ENCODE results near the gene GCGR.

GCGR gene

DNA sequence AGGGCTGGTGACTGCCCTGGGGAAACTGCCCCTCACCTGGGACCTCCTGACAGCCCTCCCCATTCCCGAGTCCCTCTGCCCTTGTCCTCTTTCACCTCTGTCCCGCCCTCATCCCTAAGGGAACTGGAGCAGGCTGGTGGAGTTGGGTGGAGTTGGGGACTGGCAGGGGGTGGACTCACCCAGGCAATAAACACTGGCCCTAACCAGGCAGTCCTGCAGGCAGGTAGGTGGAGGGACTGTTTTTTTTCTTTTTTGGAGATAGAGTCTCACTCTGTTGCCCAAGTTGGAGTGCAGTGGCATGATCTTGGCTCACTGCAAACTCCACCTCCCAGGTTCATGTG is 11.7 kb downstream of the GCGR start:
- Histone ChIP-seq H2AFZ (ENCODE audit: low read depth, low read length) (no peak overlapping the region), H3K4me3 (ENCODE audit: low read length) (no peak overlapping the region), H3K27me3 (ENCODE audit: insufficient read depth, low read length) (peaks cover 27% of the 10 kb centered on the region), H3K4me1 (ENCODE audit: insufficient read depth, low read length) (no peaks in the 10 kb centered on the region), H3K9me3 (ENCODE audit: low read length) (no peaks in the 10 kb centered on the region), H3K36me3 (ENCODE audit: insufficient read depth, low read length) (no peaks in the 10 kb centered on the region)

DNA sequence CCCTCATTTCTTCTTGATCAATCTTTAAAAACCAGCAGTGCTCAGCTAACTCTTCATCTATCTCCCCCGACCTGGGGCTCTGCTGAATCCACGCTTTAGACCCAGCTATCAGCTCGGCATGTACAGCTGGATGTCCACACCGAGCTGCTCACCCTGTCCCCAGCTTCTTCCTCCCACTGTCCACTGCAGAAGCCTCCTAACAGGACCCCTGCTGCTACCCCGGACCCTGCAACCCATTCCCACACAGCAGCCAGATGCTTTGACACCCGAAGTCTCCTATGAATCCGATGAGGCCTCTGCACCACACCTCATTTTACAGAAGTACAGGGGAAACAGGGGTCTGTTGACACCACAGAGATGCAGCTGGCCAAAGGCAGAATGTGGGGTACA is 13.8 kb downstream of the GCGR start:
- no peaks in the 10 kb centered on the region for H3K9me3 ChIP-seq (ENCODE audit: low read length)

DNA sequence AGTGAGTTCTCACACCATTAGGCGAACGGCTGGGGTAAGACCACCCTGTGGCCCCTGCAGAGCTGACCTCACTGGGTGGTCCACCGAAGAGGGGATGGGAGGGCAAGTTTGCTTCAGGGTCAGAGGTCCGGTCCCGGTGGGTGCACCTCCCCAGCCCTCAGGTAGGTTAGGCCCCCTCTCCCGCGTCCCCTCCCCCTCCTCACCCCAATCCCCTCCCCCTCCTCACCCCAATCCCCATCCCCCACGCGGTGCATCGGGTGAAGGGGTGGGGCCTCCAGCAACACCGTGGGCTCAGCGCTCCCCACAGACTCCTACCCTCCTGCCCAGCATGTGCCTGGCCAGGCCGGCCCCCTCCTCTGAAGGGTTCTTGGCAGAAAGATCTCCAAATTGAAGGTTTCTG is 15.8 kb downstream of the GCGR start:
- H2AFZ ChIP-seq (ENCODE audit: low read depth, low read length): no peak overlapping the region
- H3K36me3 ChIP-seq (ENCODE audit: insufficient read depth, low read length): peaks cover 5% of the 10 kb centered on the region
- H3K4me1 ChIP-seq (ENCODE audit: insufficient read depth, low read length): no peaks in the 10 kb centered on the region
- no peaks in the 10 kb centered on the region for H3K9me3 ChIP-seq (ENCODE audit: low read length)
- H3K27me3 ChIP-seq (ENCODE audit: insufficient read depth, low read length): peaks cover 2% of the 10 kb centered on the region
- no peak overlapping the region for H3K4me3 ChIP-seq (ENCODE audit: low read length)

More for the DNA sequence above, 13.8 kb downstream of the GCGR start:
- Histone ChIP-seq H3K4me3 (ENCODE audit: low read length) (no peak overlapping the region), H3K4me1 (ENCODE audit: insufficient read depth, low read length) (no peaks in the 10 kb centered on the region), H3K27me3 (ENCODE audit: insufficient read depth, low read length) (peaks cover 16% of the 10 kb centered on the region), H3K36me3 (ENCODE audit: insufficient read depth, low read length) (peaks cover 5% of the 10 kb centered on the region), H2AFZ (ENCODE audit: low read depth, low read length) (no peak overlapping the region)

DNA sequence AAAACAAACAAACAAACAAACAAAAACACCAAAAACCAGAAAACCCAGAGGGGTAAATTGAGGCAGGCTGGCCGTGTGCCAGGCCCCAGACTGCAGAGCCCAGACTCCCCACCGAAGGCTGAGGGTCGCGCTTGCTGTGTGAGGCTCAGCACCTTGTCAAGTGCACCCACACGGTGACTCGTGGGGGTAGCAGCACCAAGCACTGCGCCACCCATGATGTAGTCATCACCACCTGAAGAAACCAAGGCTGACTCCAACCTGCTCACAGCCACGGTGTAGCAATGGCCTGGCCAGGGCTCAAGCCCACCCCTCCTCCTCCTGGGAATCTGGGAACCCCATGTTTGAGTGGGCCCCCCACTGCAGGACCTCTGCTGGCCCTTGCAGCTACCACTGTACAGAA is 17.2 kb downstream of the GCGR start:
- Histone ChIP-seq H3K4me3 (ENCODE audit: low read length) (no peak overlapping the region), H2AFZ (ENCODE audit: low read depth, low read length) (no peak overlapping the region), H3K9me3 (ENCODE audit: low read length) (no peaks in the 10 kb centered on the region), H3K4me1 (ENCODE audit: insufficient read depth, low read length) (no peaks in the 10 kb centered on the region), H3K27me3 (ENCODE audit: insufficient read depth, low read length) (no peaks in the 10 kb centered on the region), H3K36me3 (ENCODE audit: insufficient read depth, low read length) (peaks cover 10% of the 10 kb centered on the region)

DNA sequence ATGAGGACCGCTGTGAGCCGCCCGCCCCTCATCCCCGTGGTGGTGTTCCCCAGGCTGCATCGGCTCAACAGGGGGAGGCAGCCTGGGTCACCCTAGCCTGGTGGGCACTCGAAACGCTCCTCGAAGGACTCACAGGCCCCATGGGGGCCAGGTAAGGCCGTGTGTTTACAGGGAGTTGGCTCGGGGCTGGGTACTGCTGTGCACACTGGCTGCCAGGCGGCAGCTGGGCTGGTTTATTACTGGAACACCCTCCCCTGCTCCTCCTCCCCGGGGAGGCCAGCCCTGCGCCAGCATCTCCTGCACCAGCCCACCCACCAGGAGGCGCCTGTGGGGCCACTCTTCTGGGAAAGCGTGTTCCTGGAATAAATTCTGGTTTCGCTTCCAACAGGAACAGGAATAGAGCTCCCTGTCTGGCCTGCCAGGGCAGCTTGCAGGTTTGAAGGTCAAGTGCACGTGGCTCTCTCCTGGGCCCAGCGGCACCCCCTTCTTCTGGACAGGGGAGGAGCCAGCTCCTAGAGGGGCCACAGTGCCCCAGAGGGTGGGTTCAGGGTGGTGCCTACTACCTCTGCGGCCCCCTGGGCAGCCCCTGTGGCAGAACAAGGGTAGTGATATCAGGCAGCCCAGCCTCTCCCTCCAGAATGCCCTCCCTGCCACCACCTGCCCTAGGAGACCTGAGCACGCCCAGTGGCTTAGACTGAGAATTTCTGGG is 17.8 kb downstream of the GCGR start:
- H3K4me3 ChIP-seq (ENCODE audit: low read length): no peak overlapping the region
- H3K4me1 ChIP-seq (ENCODE audit: insufficient read depth, low read length): no peaks in the 10 kb centered on the region
- H2AFZ ChIP-seq (ENCODE audit: low read depth, low read length): no peak overlapping the region
- peaks cover 10% of the 10 kb centered on the region for H3K36me3 ChIP-seq (ENCODE audit: insufficient read depth, low read length)
- H3K27me3 ChIP-seq (ENCODE audit: insufficient read depth, low read length): no peaks in the 10 kb centered on the region
- H3K9me3 ChIP-seq (ENCODE audit: low read length): no peaks in the 10 kb centered on the region

DNA sequence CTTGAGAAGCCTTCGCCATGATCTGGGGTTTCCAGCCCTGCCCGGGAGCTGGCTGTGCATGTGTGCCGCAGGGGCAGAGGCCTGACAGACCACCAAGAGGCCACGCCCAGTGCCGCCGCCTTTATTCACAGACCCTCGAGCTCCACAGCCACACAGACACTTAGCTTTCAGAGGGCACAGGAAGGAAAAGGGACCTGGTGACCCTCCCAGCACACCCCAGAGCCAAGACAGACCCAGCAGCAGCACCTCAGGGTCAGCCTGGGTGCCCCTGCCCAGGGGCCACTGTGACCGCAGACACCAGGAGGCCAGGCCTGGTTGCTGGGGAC is 18.3 kb downstream of the GCGR start:
- H3K4me3 ChIP-seq (ENCODE audit: low read length): no peak overlapping the region
- no peaks in the 10 kb centered on the region for H3K27me3 ChIP-seq (ENCODE audit: insufficient read depth, low read length)
- H3K36me3 ChIP-seq (ENCODE audit: insufficient read depth, low read length): peaks cover 10% of the 10 kb centered on the region
- H3K4me1 ChIP-seq (ENCODE audit: insufficient read depth, low read length): no peaks in the 10 kb centered on the region
- H2AFZ ChIP-seq (ENCODE audit: low read depth, low read length): no peak overlapping the region
- no peaks in the 10 kb centered on the region for H3K9me3 ChIP-seq (ENCODE audit: low read length)

DNA sequence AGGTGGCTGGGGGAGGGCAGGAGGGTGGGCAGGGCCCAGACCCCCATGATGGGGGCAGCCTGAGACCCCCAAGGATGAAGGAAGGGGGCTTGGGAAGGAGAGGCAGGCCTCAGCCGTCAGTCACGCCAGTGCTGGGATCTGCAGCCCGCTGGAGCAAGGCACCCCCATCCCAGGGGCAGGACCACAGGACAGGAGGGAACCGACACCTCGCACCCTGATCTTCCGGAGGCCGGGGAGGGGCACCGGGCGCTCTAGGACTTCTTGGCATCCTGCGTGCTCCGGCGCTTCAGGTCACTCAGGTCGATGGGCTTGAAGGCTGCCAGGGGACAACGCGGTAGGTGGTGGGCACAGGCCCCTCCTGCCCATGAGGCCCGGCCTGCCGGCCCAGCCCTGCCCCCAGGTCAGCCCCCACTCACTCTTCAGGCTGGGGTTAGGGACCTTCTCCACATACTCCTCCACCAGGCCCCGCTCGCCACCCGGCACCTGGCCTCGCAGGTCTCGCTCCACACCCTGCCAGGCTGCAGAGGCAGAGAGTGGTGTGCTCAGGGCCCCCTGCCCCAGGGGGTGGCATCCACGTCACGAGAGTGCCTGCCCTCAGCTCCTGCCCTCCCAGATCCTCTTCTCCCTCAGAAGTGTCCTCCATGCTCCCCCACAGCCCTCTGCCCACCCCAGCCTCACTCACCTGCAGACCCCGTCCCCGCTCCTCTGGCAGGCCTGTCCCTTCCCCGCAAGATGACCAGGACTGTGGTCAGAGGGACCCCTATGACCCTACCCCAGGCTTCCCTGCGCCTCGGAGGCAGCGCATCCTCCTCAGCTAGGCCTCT is 19.3 kb downstream of the GCGR start:
- H3K4me1 ChIP-seq (ENCODE audit: insufficient read depth, low read length): no peaks in the 10 kb centered on the region
- no peak overlapping the region for H3K4me3 ChIP-seq (ENCODE audit: low read length)
- peaks cover 10% of the 10 kb centered on the region for H3K36me3 ChIP-seq (ENCODE audit: insufficient read depth, low read length)
- H3K27me3 ChIP-seq (ENCODE audit: insufficient read depth, low read length): no peaks in the 10 kb centered on the region
- H2AFZ ChIP-seq (ENCODE audit: low read depth, low read length): no peak overlapping the region
- H3K9me3 ChIP-seq (ENCODE audit: low read length): no peaks in the 10 kb centered on the region

DNA sequence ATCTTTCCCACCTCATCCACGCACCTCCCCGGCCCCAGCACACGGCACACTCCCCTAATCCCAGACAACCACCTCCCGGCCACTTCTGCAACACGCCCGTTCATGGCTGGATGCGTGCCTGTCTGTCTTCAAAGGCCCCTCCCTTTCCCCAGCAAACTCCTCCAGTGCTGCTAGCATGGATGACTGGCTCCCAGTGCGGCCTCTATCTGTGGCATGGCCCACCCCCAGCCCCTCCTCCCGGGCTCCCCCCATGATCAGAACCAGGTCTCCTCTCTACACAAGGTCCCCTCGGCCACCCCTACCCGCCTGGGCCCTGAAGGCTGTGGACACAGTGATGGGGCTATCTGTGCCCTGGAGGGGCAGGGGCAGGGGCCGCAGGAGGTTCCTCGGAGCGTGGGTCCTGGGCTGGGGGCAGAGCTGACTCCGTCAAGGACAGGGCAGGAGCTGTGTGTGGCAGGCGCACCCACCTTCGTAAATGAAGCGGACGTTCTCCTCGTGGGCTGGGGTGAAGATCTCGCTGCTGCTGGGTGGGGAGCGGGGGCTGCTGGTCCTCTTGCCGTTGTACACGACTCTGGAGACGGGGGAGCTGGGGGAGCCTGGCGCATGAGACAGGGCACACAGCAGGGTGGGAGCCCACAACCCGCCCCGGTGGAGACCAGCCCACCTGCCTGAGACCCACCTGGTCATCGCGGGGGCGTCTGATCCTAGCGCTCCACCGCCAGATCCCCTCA is 20.0 kb downstream of the GCGR start:
- no peaks in the 10 kb centered on the region for H3K27me3 ChIP-seq (ENCODE audit: insufficient read depth, low read length)
- no peak overlapping the region for H2AFZ ChIP-seq (ENCODE audit: low read depth, low read length)
- H3K9me3 ChIP-seq (ENCODE audit: low read length): no peaks in the 10 kb centered on the region
- H3K4me3 ChIP-seq (ENCODE audit: low read length): no peak overlapping the region
- H3K4me1 ChIP-seq (ENCODE audit: insufficient read depth, low read length): no peaks in the 10 kb centered on the region
- H3K36me3 ChIP-seq (ENCODE audit: insufficient read depth, low read length): peaks cover 10% of the 10 kb centered on the region

DNA sequence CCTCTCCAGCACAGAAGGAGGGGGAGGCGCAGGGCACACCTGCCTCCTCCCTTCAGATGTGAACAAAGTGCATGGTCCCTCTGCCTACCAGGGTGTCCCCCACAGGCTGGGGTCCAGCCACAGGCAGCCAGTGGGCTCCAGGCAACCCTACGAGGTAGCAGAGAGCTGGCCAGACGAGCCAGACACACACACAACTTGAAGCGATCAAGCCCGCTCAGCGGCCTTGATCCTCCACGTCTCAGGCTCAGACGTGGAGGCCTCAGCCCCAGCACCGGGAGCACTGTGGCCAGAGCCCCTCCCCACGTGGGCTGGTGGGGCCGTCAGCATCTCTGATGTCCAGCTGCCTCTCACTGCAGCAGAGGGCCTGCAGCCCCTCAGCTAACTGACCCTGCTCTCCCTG is 20.6 kb downstream of the GCGR start:
- no peaks in the 10 kb centered on the region for H3K9me3 ChIP-seq (ENCODE audit: low read length)
- H3K4me1 ChIP-seq (ENCODE audit: insufficient read depth, low read length): no peaks in the 10 kb centered on the region
- H3K36me3 ChIP-seq (ENCODE audit: insufficient read depth, low read length): peaks cover 10% of the 10 kb centered on the region
- no peak overlapping the region for H2AFZ ChIP-seq (ENCODE audit: low read depth, low read length)
- H3K27me3 ChIP-seq (ENCODE audit: insufficient read depth, low read length): no peaks in the 10 kb centered on the region
- no peak overlapping the region for H3K4me3 ChIP-seq (ENCODE audit: low read length)

DNA sequence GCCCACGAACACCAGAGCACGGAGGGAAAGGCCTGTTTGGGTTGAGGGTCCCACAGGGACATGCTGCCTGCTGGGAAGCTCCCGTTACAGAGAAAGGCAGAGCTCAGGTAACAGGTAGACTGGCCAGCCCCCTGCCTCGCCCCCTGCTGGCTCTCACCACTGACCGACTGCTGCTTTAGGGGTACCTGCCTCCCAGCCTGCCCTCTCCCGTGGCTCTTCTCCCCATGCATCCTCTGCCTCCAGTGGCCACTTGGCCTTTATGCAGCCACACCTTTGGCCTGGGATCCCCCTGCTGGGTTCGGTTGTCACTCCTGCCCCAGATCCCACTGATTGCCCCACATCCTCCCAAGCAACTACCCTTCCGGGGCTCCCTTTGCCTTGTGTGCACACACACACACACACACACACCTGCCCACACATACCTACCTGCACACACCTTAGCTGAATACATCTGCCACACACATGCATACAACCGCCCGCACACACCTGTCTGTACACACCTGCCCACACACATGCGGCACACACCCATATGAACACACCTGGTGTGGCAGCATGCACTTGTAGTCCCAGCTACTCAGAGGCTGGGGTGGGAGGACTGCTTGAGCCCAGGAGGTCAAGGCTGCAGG is 22.0 kb downstream of the GCGR start:
- Histone ChIP-seq H3K27me3 (ENCODE audit: insufficient read depth, low read length) (no peaks in the 10 kb centered on the region), H3K4me1 (ENCODE audit: insufficient read depth, low read length) (no peaks in the 10 kb centered on the region), H3K9me3 (ENCODE audit: low read length) (no peaks in the 10 kb centered on the region), H3K36me3 (ENCODE audit: insufficient read depth, low read length) (peaks cover 10% of the 10 kb centered on the region), H3K4me3 (ENCODE audit: low read length) (no peak overlapping the region), H2AFZ (ENCODE audit: low read depth, low read length) (no peak overlapping the region)

DNA sequence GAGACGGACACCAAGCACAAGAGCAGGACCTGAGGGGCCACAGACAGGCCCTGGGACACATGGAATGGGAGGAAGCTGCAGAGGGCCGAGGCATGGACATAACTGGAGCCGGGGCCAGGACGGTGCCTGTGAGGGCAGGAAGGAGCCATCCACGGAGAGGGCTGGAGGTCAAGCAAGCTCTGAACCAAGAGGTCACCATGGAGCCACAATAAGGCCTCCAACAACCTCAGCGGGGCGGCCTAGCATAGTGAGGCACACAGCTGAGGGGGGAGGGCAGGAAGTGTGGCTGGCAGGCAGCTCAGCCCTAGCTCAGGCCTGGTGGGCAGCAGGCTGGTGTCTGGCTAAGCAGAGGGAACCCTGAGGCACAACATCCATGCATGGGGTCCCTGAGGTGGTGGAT is 24.7 kb downstream of the GCGR start:
- H3K9me3 ChIP-seq (ENCODE audit: low read length): no peaks in the 10 kb centered on the region
- no peak overlapping the region for H3K4me3 ChIP-seq (ENCODE audit: low read length)
- peaks cover 10% of the 10 kb centered on the region for H3K4me1 ChIP-seq (ENCODE audit: insufficient read depth, low read length)
- H2AFZ ChIP-seq (ENCODE audit: low read depth, low read length): no peak overlapping the region
- peaks cover 6% of the 10 kb centered on the region for H3K36me3 ChIP-seq (ENCODE audit: insufficient read depth, low read length)
- H3K27me3 ChIP-seq (ENCODE audit: insufficient read depth, low read length): no peaks in the 10 kb centered on the region

DNA sequence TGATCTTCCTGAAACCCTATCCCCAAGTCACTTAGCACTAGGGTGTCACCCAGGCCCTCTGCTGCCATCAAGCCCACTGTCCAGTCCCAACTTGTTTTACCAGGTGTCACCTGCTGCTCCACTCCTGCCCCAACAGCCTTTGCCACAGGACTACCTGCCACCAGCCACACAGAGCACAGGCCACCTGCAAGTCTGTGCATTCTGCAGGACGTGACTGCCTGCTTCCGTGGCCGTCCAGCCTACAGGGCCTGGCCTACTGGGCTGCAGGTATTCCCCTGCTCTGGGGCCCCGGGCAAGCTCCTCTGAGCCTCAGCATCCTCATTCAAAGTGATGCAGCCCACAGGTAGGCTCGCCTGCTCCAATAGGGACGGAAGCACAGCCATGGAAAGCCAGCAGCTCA is 25.9 kb downstream of the GCGR start:
- Histone ChIP-seq H3K4me3 (ENCODE audit: low read length) (no peak overlapping the region), H2AFZ (ENCODE audit: low read depth, low read length) (no peak overlapping the region), H3K4me1 (ENCODE audit: insufficient read depth, low read length) (peaks cover 13% of the 10 kb centered on the region), H3K36me3 (ENCODE audit: insufficient read depth, low read length) (peaks cover 6% of the 10 kb centered on the region), H3K9me3 (ENCODE audit: low read length) (no peaks in the 10 kb centered on the region), H3K27me3 (ENCODE audit: insufficient read depth, low read length) (no peaks in the 10 kb centered on the region)

DNA sequence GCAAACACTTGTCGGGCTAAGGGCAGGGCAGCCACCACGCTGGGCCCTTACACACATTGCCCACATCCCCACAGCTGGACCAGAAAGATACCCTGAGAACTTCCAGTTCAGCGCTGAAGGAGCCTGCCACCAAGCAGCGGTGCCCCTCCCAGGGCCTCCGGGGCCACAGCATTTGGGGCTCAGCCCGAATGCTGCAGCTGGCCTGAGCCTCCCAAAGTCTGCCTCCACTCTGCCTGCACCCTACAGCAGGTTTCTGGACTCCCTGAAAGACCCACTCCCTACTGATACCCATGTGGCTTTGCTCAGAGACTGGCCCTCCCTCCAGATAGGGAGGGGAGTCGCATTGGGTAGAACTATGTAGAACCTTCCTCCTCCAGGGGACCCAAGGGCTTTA is 27.6 kb downstream of the GCGR start:
- H3K9me3 ChIP-seq (ENCODE audit: low read length): no peaks in the 10 kb centered on the region
- H3K36me3 ChIP-seq (ENCODE audit: insufficient read depth, low read length): no peaks in the 10 kb centered on the region
- H3K4me1 ChIP-seq (ENCODE audit: insufficient read depth, low read length): peaks cover 13% of the 10 kb centered on the region
- no peaks in the 10 kb centered on the region for H3K27me3 ChIP-seq (ENCODE audit: insufficient read depth, low read length)
- no peak overlapping the region for H2AFZ ChIP-seq (ENCODE audit: low read depth, low read length)
- H3K4me3 ChIP-seq (ENCODE audit: low read length): peak overlapping the region; percentile 59
